Measurements from ENCODE around the gene ANGPT4. TPM values are rescaled to one million over a fixed set of nuclear protein-coding genes. Genes with fewer than 3 reads are reported as not detected.

ANGPT4 gene
- total and polyA plus RNA-seq, 2 of the 8 experiments (the other 6 are each of a cell fraction or from before 2014, with no cell fraction given): 0.07 to 0.33 TPM

DNA sequence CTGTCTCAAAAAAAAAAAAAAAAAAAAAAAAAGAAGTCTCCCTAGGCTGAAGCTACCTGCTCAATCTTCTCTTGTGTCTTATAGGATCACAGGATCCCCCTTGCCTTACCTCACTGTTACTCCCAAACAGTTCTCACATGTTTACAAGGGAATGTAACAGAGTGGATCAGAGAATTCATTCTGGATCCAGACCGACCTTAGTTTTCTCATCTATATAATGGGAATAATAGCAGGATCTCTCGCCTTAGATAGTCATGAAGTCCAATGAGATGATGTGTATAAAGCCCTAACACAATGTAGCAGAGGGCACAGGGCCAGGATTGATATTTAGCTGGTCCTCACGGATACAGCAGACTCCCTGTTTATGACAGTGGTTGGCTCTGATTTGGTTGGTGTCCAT lies 84.9 kb downstream of the ANGPT4 start:
- POLR2A ChIA-PET (ENCODE audit: partially characterized antibody): interaction anchor here (1.0 kb wide), 1 partner anchor 13 kb away, joined by 3 read pairs; no protein-coding TSS in a partner anchor
- peaks cover 7% of the 10 kb centered on the region; the same call in 1 of the 2 replicates for H3K23me2 ChIP-seq (ENCODE audit: low read depth, low read length)
- H4K20me1 ChIP-seq (replicated peaks in 1 of 2; ENCODE audit: control insufficient read depth in 1 of 2, insufficient read depth in 2 of 2, low read length in 2 of 2): no peaks in the 10 kb centered on the region
- DNase-seq (ENCODE audit: low read depth in 1 of 2, low spot score in 2 of 2) (no peak), FAIRE-seq (no peak)
- H4K91ac ChIP-seq (replicated peaks; ENCODE audit: insufficient read length, low read length): no peak overlapping the region
- H3K14ac ChIP-seq (ENCODE audit: insufficient read length): no peak overlapping the region
- no peak overlapping the region for H2BK20ac ChIP-seq (ENCODE audit: low read length)
- no peak overlapping the region for H3K4me3 ChIP-seq (ENCODE audit: extremely low read depth in 1 of 4, insufficient read depth in 2 of 4, low read depth in 3 of 4, low read length in 4 of 4)
- no peak overlapping the region for H2BK15ac ChIP-seq (ENCODE audit: low read length)
- no peak overlapping the region for H2BK12ac ChIP-seq (ENCODE audit: low read depth, low read length)
- H3K23ac ChIP-seq (ENCODE audit: insufficient read length): no peak overlapping the region
- H2BK5ac ChIP-seq (ENCODE audit: low read depth, low read length): no peak overlapping the region
- 87% methylated on average over 3 of the region's 3 CpGs; no CpG with 5 or more reads in 1 of the 2 experiments for WGBS, 2 experiments (ENCODE audit: extremely low coverage in 1 of 2, insufficient coverage in 1 of 2, insufficient read length in 1 of 2, insufficient replicate concordance in 2 of 2, low coverage in 1 of 2, low lambda C conversion rate in 2 of 2, missing lambda C conversion rate in 1 of 2)
- H3K18ac ChIP-seq (ENCODE audit: extremely low read depth, low read length): no peak overlapping the region
- H3K9me3 ChIP-seq (ENCODE audit: insufficient read depth in 2 of 2, low read depth in 1 of 2, low read length in 1 of 2): no peaks in the 10 kb centered on the region
- H3K56ac ChIP-seq (replicated peaks; ENCODE audit: insufficient read length, low read depth, low read length): no peak overlapping the region
- H3K79me2 ChIP-seq (ENCODE audit: control insufficient read depth in 1 of 2, insufficient read depth in 2 of 2, low read length in 2 of 2): no peaks in the 10 kb centered on the region
- H3K4me2 ChIP-seq (ENCODE audit: insufficient read depth in 1 of 2, low read depth in 2 of 2, low read length in 2 of 2): no peak overlapping the region
- H3K36me3 ChIP-seq (ENCODE audit: control insufficient read depth in 2 of 4, insufficient read depth in 4 of 4, low read length in 3 of 4): no peaks in the 10 kb centered on the region
- H2AK5ac ChIP-seq (ENCODE audit: low read depth, low read length): no peak overlapping the region
- no peak overlapping the region for H3K27ac ChIP-seq (ENCODE audit: low read depth, low read length)
- H3K79me1 ChIP-seq (ENCODE audit: low read depth, low read length): no peaks in the 10 kb centered on the region
- no peak overlapping the region for H2AFZ ChIP-seq (ENCODE audit: low read length)
- no peak overlapping the region for H2BK120ac ChIP-seq (replicated peaks; ENCODE audit: low read depth, low read length)
- H4K5ac ChIP-seq (ENCODE audit: insufficient read length, low read depth, low read length): no peak overlapping the region
- CTCF ChIA-PET (ENCODE audit: partially characterized antibody): interaction anchor here (1.6 to 4.4 kb wide), 4 partner anchors 12 to 125 kb away, joined by 6 to 30 read pairs (median 13); no protein-coding TSS in a partner anchor
- TF ChIP-seq CBX5 (IDR thresholded peaks at IDR 0.05; ENCODE audit: low read depth, low read length): no peak
- no peak for TF ChIP-seq KDM5A (IDR thresholded peaks at IDR 0.05; ENCODE audit: low read length)
- no peak for TF ChIP-seq EGR1 (IDR thresholded peaks at IDR 0.05; ENCODE audit: borderline replicate concordance, low read depth, low read length)
- TF ChIP-seq TBP (IDR thresholded peaks at IDR 0.05; ENCODE audit: low read depth, low read length): no peak
- no peak for TF ChIP-seq CHD2 (IDR thresholded peaks at IDR 0.05; ENCODE audit: low read length)
- TF ChIP-seq JUN (IDR thresholded peaks at IDR 0.05; ENCODE audit: low read depth, low read length): no peak
- no peak for TF ChIP-seq EZH2 (IDR thresholded peaks at IDR 0.05; ENCODE audit: low read depth, low read length, severe bottlenecking)
- TF ChIP-seq SRF (IDR thresholded peaks at IDR 0.05; ENCODE audit: low read depth, low read length): no peak
- no peak for TF ChIP-seq KDM4A (IDR thresholded peaks at IDR 0.05; ENCODE audit: low read depth, low read length, severe bottlenecking)
- no peak for TF ChIP-seq PHF8 (conservative IDR thresholded peaks at IDR 0.05; ENCODE audit: low read depth, low read length)
- no peak for TF ChIP-seq TAF7 (optimal IDR thresholded peaks at IDR 0.05; ENCODE audit: borderline replicate concordance, low read depth, low read length)
- TF ChIP-seq, protein P1, sequence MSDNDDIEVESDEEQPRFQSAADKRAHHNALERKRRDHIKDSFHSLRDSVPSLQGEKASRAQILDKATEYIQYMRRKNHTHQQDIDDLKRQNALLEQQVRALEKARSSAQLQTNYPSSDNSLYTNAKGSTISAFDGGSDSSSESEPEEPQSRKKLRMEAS (IDR thresholded peaks at IDR 0.05): no peak
- peaks cover 0 to 15% (median 13%) of the 10 kb centered on the region in 4 experiments; a peak in 6 of 7 replicates for H3K27me3 ChIP-seq (replicated peaks in 1 of 4; ENCODE audit: control insufficient read depth in 3 of 4, extremely low read depth in 1 of 4, insufficient read depth in 3 of 4, low read length in 3 of 4)
- no peak overlapping the region for H4K8ac ChIP-seq (ENCODE audit: extremely low read depth, insufficient read depth, low read length)
- no peak overlapping the region for H3K4ac ChIP-seq (replicated peaks; ENCODE audit: insufficient read length, low read depth, low read length)
- H3K9ac ChIP-seq (replicated peaks in 1 of 4; ENCODE audit: extremely low read depth in 1 of 4, low read depth in 3 of 4, low read length in 3 of 4): no peak overlapping the region
- H3K4me1 ChIP-seq (replicated peaks in 1 of 4; ENCODE audit: control insufficient read depth in 3 of 4, insufficient read depth in 4 of 4, low read length in 3 of 4): peaks cover 0 to 3% (median 1%) of the 10 kb centered on the region in 4 experiments; a peak in 1 of 7 replicates
